Breast epithelium (tissue), 4 donors: ENCODE measurements around the gene ZMPSTE24. TPM values are rescaled to one million over a fixed set of nuclear protein-coding genes. Genes with fewer than 3 reads are reported as not detected.

ENCODE experiments used
- DNase-seq, 2 donors: peaks; one replicate each; pipeline ENCODE4 v3.0.0-alpha.2; 2019; ENCODE audit warnings: low spot score in 2 of 2
- H3K27ac ChIP-seq, 2 donors: fragments of 200-600 bp; sonication (generic) in 1 of 2; one replicate each; pipeline ENCODE4 v1.5.1; 2016 to 2019; ENCODE audit warnings: mild to moderate bottlenecking in 1 of 2
- H3K27me3 ChIP-seq, 2 donors: fragments of 200-600 bp; sonication (generic) in 1 of 2; one replicate each; pipeline versions ENCODE4 v1.5.1 to v1.6.0; 2017 to 2019; ENCODE audit warnings: control low read depth in 1 of 2, mild to moderate bottlenecking in 1 of 2
- H3K36me3 ChIP-seq: fragments of 200-600 bp; one replicate; pipeline ENCODE4 v1.5.1; 2019
- H3K4me1 ChIP-seq, 2 donors: fragments of 200-600 bp; sonication (generic); one replicate each; pipeline ENCODE4 v1.5.1; 2016 to 2019; ENCODE audit warnings: control low read depth in 1 of 2
- H3K4me3 ChIP-seq, 3 donors: fragments of 200-600 bp; sonication (generic); 1 replicate in 2 of 3; 2 replicates in 1 of 3; pipeline ENCODE4 v1.5.1; 2016 to 2019; ENCODE audit warnings: mild to moderate bottlenecking in 3 of 3, moderate library complexity in 2 of 3
- H3K9me3 ChIP-seq, 2 donors: fragments of 200-600 bp; sonication (generic) in 1 of 2; one replicate each; pipeline ENCODE4 v1.5.1; 2016 to 2019; ENCODE audit warnings: control low read depth in 1 of 2
- POLR2A ChIP-seq: fragments of 450-650 bp; IDR thresholded peaks from one replicate; pipeline ENCODE4 v1.6.1; 2016; ENCODE audit warnings: antibody characterized with exemption, mild to moderate bottlenecking, moderate library complexity
- POLR2AphosphoS5 ChIP-seq, 3 donors: sonication (generic); formaldehyde crosslinking; IDR thresholded peaks; one replicate each; pipeline ENCODE4 v1.6.1; 2017; ENCODE audit warnings: antibody characterized with exemption in 3 of 3
- intact Hi-C: fragments of 100-400 bp; cut with DNase I; formaldehyde crosslinking; loops from one replicate; pipeline ENCODE4 v1.15.1; 2023; ENCODE audit warnings: low total_unique reads
- total RNA-seq, 3 donors: library from RNA; depleted of rRNA; stranded (reverse); fragments of >200 nt; gene quantifications; one replicate each; pipeline ENCODE4 v1.1.0, GENCODE V29; 2016
- TF ChIP-seq, protein P1 (sequence below), 3 donors: fragments of 450-650 bp; IDR thresholded peaks; one replicate each; pipeline ENCODE4 v1.5.1; 2016 to 2017; ENCODE audit warnings: antibody characterized with exemption in 3 of 3, mild to moderate bottlenecking in 3 of 3, moderate library complexity in 3 of 3

The ZMPSTE24 gene
- total RNA-seq, 3 donors from 2014 or later = 34.4 to 48.3 (median 43.6) TPM

DNA sequence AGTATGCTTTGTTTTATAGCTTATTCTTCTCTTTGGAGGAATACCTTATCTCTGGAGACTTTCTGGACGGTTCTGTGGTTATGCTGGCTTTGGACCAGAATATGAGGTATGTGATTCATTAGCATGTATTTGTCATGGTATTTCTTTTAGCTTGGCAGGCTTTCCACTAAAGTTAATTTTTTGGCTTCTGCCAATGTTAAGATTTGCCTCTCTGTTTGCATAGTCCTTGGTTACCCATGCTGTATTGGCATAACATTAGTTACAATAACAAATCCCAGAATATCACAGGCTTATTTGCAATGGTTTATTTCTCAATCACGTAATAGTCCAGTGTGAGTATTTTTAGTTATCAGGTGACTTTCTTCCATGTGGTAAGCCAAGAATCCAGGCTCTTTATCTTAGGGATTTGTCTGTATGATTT is 9.7 kb downstream of the ZMPSTE24 start:
- Histone ChIP-seq H3K27ac (peak overlapping the region; percentile 63 to 66), H3K4me1 (no peaks in the 10 kb centered on the region), H3K36me3 (peaks cover 8% of the 10 kb centered on the region)

GRCh38 chr1:40268211-40268610 is 10.2 kb downstream of the ZMPSTE24 start:
- peaks cover 8% of the 10 kb centered on the region for H3K36me3 ChIP-seq
- intact Hi-C loops = no loop called here
- TF ChIP-seq POLR2A (no peak), POLR2AphosphoS5 (IDR thresholded peaks at IDR 0.05) (no peak)
- TF ChIP-seq, protein P1, sequence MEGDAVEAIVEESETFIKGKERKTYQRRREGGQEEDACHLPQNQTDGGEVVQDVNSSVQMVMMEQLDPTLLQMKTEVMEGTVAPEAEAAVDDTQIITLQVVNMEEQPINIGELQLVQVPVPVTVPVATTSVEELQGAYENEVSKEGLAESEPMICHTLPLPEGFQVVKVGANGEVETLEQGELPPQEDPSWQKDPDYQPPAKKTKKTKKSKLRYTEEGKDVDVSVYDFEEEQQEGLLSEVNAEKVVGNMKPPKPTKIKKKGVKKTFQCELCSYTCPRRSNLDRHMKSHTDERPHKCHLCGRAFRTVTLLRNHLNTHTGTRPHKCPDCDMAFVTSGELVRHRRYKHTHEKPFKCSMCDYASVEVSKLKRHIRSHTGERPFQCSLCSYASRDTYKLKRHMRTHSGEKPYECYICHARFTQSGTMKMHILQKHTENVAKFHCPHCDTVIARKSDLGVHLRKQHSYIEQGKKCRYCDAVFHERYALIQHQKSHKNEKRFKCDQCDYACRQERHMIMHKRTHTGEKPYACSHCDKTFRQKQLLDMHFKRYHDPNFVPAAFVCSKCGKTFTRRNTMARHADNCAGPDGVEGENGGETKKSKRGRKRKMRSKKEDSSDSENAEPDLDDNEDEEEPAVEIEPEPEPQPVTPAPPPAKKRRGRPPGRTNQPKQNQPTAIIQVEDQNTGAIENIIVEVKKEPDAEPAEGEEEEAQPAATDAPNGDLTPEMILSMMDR (IDR thresholded peaks at IDR 0.05) = no peak
- no peak overlapping the region for H3K4me3 ChIP-seq
- H3K9me3 ChIP-seq = no peaks in the 10 kb centered on the region
- DNase-seq = no peak
- no peaks in the 10 kb centered on the region for H3K4me1 ChIP-seq
- no peaks in the 10 kb centered on the region for H3K27me3 ChIP-seq
- peak overlapping the region; percentile 63 to 66 for H3K27ac ChIP-seq

More for the DNA sequence above, 9.7 kb downstream of the ZMPSTE24 start:
- DNase-seq = no peak
- intact Hi-C loops = no loop called here
- Histone ChIP-seq H3K27me3 (no peaks in the 10 kb centered on the region), H3K9me3 (no peaks in the 10 kb centered on the region), H3K4me3 (no peak overlapping the region)
- TF ChIP-seq, protein P1 (IDR thresholded peaks at IDR 0.05) = no peak
- no peak for TF ChIP-seq POLR2AphosphoS5 (IDR thresholded peaks at IDR 0.05)
- no peak for TF ChIP-seq POLR2A

GRCh38 chr1:40270152-40270834 is 12.3 kb downstream of the ZMPSTE24 start:
- intact Hi-C loops = no loop called here
- H3K27ac ChIP-seq = no peak overlapping the region

GRCh38 chr1:40272653-40273213 is 14.7 kb downstream of the ZMPSTE24 start:
- intact Hi-C loops = no loop called here
- no peak overlapping the region for H3K27ac ChIP-seq
- no peaks in the 10 kb centered on the region for H3K4me1 ChIP-seq
- no peak for TF ChIP-seq POLR2A
- no peak for TF ChIP-seq POLR2AphosphoS5 (IDR thresholded peaks at IDR 0.05)
- TF ChIP-seq, protein P1 (IDR thresholded peaks at IDR 0.05) = no peak
- no peaks in the 10 kb centered on the region for H3K9me3 ChIP-seq
- peaks cover 8% of the 10 kb centered on the region for H3K36me3 ChIP-seq
- H3K4me3 ChIP-seq = no peak overlapping the region
- H3K27me3 ChIP-seq = no peaks in the 10 kb centered on the region
- DNase-seq = no peak

More at GRCh38 chr1:40270152-40270834, 12.3 kb downstream of the ZMPSTE24 start:
- Histone ChIP-seq H3K4me1 (no peaks in the 10 kb centered on the region), H3K27me3 (no peaks in the 10 kb centered on the region), H3K9me3 (no peaks in the 10 kb centered on the region), H3K36me3 (peaks cover 8% of the 10 kb centered on the region), H3K4me3 (no peak overlapping the region)
- no peak for DNase-seq
- TF ChIP-seq POLR2AphosphoS5 (IDR thresholded peaks at IDR 0.05) (no peak), POLR2A (no peak)
- TF ChIP-seq, protein P1 (IDR thresholded peaks at IDR 0.05) = no peak

- H3K27ac ChIP-seq = no peak overlapping the region
- no peak for DNase-seq
- no peaks in the 10 kb centered on the region for H3K9me3 ChIP-seq
- H3K36me3 ChIP-seq = peaks cover 8% of the 10 kb centered on the region
- intact Hi-C loops = no loop called here
- no peak for TF ChIP-seq POLR2AphosphoS5 (IDR thresholded peaks at IDR 0.05)
- no peak for TF ChIP-seq POLR2A
- TF ChIP-seq, protein P1 (IDR thresholded peaks at IDR 0.05) = no peak
- no peaks in the 10 kb centered on the region for H3K27me3 ChIP-seq
- no peaks in the 10 kb centered on the region for H3K4me1 ChIP-seq
- H3K4me3 ChIP-seq = no peak overlapping the region
These were observed 15.6 kb downstream of the ZMPSTE24 start for GRCh38 chr1:40273547-40274166.
